SK-N-MC (cell line): ENCODE measurements around the gene NR1H4.

Source experiments
- DNase-seq: peaks from one replicate; pipeline ENCODE4 v3.0.0-alpha.2; 2011; ENCODE audit warnings: low read depth, low spot score
- H3K27ac ChIP-seq: fragments of 200-600 bp; sonication (generic); 2 replicates; pipeline ENCODE4 v1.5.1; 2016; ENCODE audit warnings: mixed run types
- H3K36me3 ChIP-seq: fragments of 200-600 bp; sonication (generic); 2 replicates; pipeline ENCODE4 v1.6.1; 2017; ENCODE audit warnings: antibody characterized with exemption, low read length, mixed read lengths; ENCODE audit not compliant: insufficient read depth
- H3K4me3 ChIP-seq: fragments of 200-600 bp; sonication (generic); 2 replicates; pipeline ENCODE4 v1.5.1; 2016
- H3K9ac ChIP-seq: fragments of 200-600 bp; sonication (generic); 2 replicates; pipeline ENCODE4 v1.8.0; 2017; ENCODE audit warnings: mixed run types, mixed read lengths; ENCODE audit not compliant: insufficient read length
- H3K9me3 ChIP-seq: fragments of 200-600 bp; sonication (generic); 2 replicates; pipeline ENCODE4 v1.6.1; 2017; ENCODE audit warnings: low read depth, mild to moderate bottlenecking, antibody characterized with exemption, low read length, moderate library complexity, mixed read lengths
- EZH2 ChIP-seq: fragments of 200-600 bp; sonication (generic); IDR thresholded peaks from one replicate; pipeline ENCODE4 v1.6.1; 2017; ENCODE audit warnings: antibody characterized with exemption
- FOXP2 ChIP-seq: optimal IDR thresholded peaks from 2 replicates; pipeline ENCODE3; 2011; ENCODE audit warnings: mild to moderate bottlenecking, moderate library complexity; ENCODE audit not compliant: insufficient read depth; ENCODE audit errors: extremely low read length, control extremely low read depth
- POLR2AphosphoS5 ChIP-seq: IDR thresholded peaks from 2 replicates; pipeline ENCODE4 v1.6.1; 2012; ENCODE audit warnings: mild to moderate bottlenecking, low read depth, low read length, borderline replicate concordance

The NR1H4 gene

DNA sequence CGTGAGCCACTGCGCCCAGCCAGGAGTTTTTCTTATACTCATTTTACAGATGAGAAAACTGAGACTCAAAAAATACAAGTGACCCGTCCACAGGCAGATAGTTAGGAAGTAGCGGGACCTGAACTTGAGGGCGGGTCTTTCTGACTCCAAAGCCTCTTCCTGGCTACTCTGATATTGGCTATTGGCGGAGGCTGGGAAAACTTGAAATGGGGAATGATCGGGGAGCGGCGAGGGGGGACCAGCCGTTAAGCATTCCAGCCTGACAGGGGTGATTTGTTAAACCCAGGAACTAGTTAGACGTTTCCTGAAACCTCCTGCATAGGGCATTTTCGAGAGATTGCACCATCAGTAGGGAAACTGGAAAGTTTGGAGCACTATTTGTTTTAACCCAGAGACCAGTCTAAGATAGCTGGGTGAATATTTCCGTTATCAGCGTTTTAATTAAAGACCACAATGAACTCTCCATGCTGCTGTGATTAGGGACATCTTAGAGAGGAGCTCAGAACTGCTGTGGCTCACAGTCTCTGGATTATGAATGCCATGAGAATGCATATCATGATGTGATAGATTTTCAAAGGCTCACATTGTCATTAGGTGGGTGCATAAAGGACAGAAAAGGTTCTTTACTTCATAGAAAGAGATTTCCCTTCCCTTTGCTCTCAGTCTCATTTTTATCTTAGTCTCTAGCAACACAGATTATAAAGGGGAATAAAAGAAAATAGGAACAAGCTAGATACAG is 2.5 kb downstream of the NR1H4 start:
- no peak for DNase-seq
- no peaks in the 10 kb centered on the region for H3K9me3 ChIP-seq
- H3K4me3 ChIP-seq, result no peak overlapping the region
- no peak overlapping the region for H3K27ac ChIP-seq
- TF ChIP-seq FOXP2 (no peak), EZH2 (no peak), POLR2AphosphoS5 (no peak)
- no peak overlapping the region for H3K9ac ChIP-seq
- no peaks in the 10 kb centered on the region for H3K36me3 ChIP-seq

DNA sequence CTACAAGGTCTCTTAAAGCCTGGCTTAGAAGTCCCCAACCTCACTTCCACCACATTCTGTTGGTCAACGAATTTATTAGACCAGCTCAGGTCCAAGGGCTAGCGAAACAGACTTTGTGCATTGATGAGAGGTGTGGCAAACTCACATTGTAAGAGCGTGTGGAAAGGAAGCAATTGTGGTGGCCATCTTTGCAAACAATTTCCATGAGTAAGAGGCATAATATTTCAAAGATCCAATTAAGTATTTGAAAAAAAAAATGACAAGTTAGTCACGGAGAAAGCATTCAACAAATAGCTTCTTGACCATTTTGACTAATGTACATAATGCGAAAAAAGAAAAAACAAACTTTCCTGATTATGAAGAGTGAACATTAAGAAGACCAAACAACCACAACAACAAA is 7.4 kb downstream of the NR1H4 start:
- H3K4me3 ChIP-seq, result no peak overlapping the region
- H3K27ac ChIP-seq, result no peak overlapping the region
- no peak for TF ChIP-seq EZH2
- no peak for TF ChIP-seq FOXP2
- TF ChIP-seq POLR2AphosphoS5, result no peak
- no peak overlapping the region for H3K9ac ChIP-seq
- DNase-seq, result no peak
- no peaks in the 10 kb centered on the region for H3K36me3 ChIP-seq
- H3K9me3 ChIP-seq, result no peaks in the 10 kb centered on the region

DNA sequence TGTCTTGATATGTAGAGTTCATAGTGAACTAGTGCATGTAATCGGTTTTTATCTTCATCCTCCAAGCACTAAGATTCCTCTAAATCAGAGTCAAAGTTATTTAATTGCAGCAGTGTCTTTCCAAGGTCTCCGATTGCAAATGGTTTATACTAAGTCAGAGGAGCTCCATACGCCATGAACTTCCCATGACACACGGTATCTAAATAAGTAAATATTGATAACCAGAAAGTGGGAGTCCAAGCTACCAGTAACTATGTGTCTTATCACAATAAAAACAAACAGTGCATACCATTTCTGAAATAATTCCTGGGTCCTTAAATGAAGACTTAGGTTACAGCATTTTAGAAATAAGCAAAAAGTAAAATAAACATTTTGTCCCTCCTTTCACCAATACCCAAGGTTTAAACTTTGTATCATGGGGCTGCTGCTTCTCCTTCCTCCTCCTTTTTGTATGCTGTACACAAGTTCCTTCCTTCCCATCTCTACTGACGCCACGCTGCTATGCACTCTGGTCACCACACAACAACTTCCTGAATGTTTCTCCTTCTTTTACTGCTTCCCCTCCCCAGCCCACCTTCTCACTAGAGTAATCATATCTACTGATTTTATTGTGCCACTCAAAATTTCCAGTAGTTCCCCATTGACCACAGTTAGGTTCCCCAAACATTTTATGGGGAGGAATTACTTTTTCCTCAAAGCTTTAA is 10.7 kb downstream of the NR1H4 start:
- Histone ChIP-seq H3K27ac (no peak overlapping the region), H3K4me3 (no peak overlapping the region), H3K36me3 (no peaks in the 10 kb centered on the region), H3K9me3 (no peaks in the 10 kb centered on the region), H3K9ac (no peak overlapping the region)
- DNase-seq, result no peak
- TF ChIP-seq EZH2 (no peak), FOXP2 (no peak)

DNA sequence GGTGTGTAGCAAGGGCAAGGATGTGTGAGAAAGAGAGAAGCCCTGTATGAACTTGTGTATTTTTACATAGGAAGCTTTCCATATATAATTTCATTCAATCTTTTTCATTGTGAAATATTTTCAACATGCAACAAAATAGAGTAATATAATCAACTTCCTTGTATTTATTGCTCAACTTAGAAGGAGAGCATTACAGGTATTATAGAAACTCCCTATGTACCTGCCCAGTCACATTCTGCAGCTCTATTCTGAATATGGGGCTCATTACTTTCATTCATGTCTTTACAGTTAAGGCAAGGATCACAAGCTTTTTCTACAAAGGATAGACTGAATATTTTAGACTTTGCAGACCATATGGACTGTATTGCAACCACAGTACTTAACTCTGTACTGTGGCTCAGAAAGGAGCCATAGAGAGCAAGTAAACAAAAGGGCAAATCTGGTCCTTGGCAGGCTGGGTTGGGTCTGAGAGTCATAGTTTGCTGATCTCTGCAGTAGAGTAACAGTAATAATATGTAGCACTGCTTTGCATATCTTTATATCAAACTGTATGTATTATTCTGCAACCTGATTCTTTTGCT is 11.3 kb downstream of the NR1H4 start:
- H3K27ac ChIP-seq, result no peak overlapping the region
- TF ChIP-seq FOXP2, result no peak
- no peak for TF ChIP-seq EZH2
- TF ChIP-seq POLR2AphosphoS5, result no peak
- DNase-seq, result no peak
- no peak overlapping the region for H3K4me3 ChIP-seq
- H3K9ac ChIP-seq, result no peak overlapping the region
- no peaks in the 10 kb centered on the region for H3K36me3 ChIP-seq
- H3K9me3 ChIP-seq, result no peaks in the 10 kb centered on the region

DNA sequence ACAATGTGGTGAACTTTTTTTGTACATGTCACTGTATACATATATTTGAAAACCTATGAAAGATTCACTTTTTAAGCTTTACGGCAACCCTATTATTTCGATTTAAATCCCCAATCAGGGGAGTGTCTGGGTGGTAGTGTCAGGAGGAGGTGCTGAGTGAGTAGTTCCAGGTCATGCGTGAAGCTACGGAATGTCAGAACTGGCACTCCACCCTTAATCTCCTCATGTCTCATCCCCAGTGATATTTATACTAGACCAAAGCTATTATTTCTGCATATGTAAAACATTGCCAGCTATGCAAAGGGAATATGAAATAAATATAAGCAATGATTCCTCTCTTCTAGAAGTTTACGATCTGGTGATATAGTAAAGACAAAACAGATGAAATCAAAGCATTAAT is 12.3 kb downstream of the NR1H4 start:
- Histone ChIP-seq H3K27ac (no peak overlapping the region), H3K4me3 (no peak overlapping the region), H3K9me3 (no peaks in the 10 kb centered on the region), H3K9ac (no peak overlapping the region), H3K36me3 (no peaks in the 10 kb centered on the region)
- TF ChIP-seq EZH2 (no peak), FOXP2 (no peak)
- DNase-seq, result no peak

DNA sequence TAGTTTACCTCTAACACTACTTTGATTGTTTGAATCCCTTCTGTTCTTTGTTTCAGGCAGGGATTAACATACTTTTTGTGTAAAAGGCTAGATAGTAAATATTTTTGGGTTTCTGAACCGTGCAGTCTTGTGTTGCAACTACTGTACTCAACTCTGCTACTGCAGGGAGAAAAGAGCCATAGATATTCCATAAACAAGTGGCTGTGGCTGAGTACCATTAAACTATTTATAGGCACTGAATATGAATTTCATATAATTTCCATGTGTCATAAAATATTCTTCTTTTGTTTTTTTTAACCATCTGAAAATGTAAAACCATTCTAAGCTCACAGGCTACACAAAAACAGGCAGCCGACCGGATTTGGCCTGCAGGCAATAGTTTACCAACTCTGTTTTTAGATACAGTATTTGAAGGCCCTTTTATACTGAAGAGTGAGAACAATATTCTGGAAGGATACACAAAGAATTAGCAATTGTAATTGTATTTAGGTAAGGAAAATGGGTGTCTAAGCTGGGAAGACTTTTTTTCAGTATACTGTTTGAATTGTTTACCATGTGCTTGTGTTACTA is 15.7 kb downstream of the NR1H4 start:
- peak overlapping the region; percentile 73 for H3K27ac ChIP-seq
- H3K9me3 ChIP-seq, result no peaks in the 10 kb centered on the region
- no peak for DNase-seq
- H3K9ac ChIP-seq, result no peak overlapping the region
- TF ChIP-seq EZH2, result no peak
- no peak for TF ChIP-seq POLR2AphosphoS5
- TF ChIP-seq FOXP2, result no peak
- peak overlapping the region; percentile 4; the same call in 1 of the 2 replicates for H3K4me3 ChIP-seq
- no peaks in the 10 kb centered on the region for H3K36me3 ChIP-seq

DNA sequence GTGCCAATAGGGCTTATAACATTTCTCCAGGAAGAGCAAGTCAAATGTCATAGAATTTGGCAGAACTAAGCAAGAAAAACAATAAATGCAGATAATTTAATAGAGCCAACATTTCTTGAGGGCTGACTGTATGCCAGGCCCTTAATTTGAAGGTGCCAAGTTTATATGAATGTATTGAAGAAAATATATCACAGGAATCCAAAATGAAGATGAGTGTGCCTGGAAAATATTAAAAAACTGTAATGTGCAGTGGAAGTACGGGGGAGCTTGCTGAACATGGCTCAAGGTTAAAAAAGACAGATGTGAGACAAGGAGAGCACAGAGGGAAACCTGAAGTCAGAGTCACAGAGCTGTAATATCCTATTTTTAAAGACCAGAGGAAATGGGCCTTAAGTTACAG is 16.4 kb downstream of the NR1H4 start:
- H3K9me3 ChIP-seq, result no peaks in the 10 kb centered on the region
- H3K4me3 ChIP-seq, result no peak overlapping the region
- H3K27ac ChIP-seq, result peak overlapping the region; percentile 73
- DNase-seq, result no peak
- no peaks in the 10 kb centered on the region for H3K36me3 ChIP-seq
- TF ChIP-seq EZH2, result no peak
- no peak for TF ChIP-seq FOXP2
- no peak for TF ChIP-seq POLR2AphosphoS5
- no peak overlapping the region for H3K9ac ChIP-seq

DNA sequence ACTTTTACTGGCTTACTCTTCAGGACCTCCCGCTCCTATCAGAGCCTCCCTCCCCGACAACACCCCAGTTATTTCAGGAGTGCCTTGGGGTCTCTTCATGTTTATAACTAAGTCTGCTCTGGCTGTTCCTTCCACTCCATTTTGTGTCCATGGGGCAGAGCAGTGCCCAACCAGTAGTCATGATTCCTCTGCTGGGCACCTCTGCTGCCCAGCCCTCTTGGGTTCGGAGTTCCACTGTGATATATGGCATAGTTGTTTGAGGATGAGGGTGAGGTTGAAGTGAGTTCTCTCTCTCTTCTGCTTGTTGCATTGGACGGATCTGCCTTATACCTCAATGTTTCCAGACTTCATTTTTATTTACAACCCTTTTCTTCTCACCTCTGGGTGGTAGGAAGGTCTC is 17.4 kb downstream of the NR1H4 start:
- H3K4me3 ChIP-seq, result no peak overlapping the region
- DNase-seq, result no peak
- no peak overlapping the region for H3K27ac ChIP-seq
- H3K9me3 ChIP-seq, result no peaks in the 10 kb centered on the region
- H3K9ac ChIP-seq, result no peak overlapping the region
- TF ChIP-seq FOXP2 (no peak), EZH2 (no peak), POLR2AphosphoS5 (no peak)
- H3K36me3 ChIP-seq, result no peaks in the 10 kb centered on the region
